ENCODE results near the gene PRSS48. TPM values are rescaled to one million over a fixed set of nuclear protein-coding genes. Genes with fewer than 3 reads are reported as not detected.

Gene PRSS48
- polyA plus RNA-seq, 2 of the 4 experiments (the other 2 are of a cell fraction) = not detected

GRCh38 chr4:151324752-151325110 is 47.8 kb downstream of the PRSS48 start (continued):
- TF ChIP-seq CTCF (IDR thresholded peaks at IDR 0.05) (no peak), SREBF2 (IDR thresholded peaks at IDR 0.05) (no peak), TP53 (CRISPR knock-in tag; IDR thresholded peaks at IDR 0.05) (no peak), HES2 (IDR thresholded peaks at IDR 0.05) (no peak), CEBPB (IDR thresholded peaks at IDR 0.05) (no peak), MAX (IDR thresholded peaks at IDR 0.05) (peak; percentile 77)

GRCh38 chr4:151325111-151325948 is 48.4 kb downstream of the PRSS48 start, which contains the start of gene SH3D19:
SH3D19 (minus strand) TSS chr4:151325605; CDS start chr4:151325352, 253 bp downstream.
- WGBS (ENCODE audit: missing lambda C conversion rate) = 1% methylated on average over 17 of the region's 88 CpGs
- TF ChIP-seq POLR2A (IDR thresholded peaks at IDR 0.05; ENCODE audit: low read length) (peak; percentile 52), MAX (IDR thresholded peaks at IDR 0.05) (peak; percentile 51; the same call in 1 of the 2 replicates), PHF8 (IDR thresholded peaks at IDR 0.05; ENCODE audit: borderline replicate concordance, low read depth) (no peak), JUN (IDR thresholded peaks at IDR 0.05) (peak in 1 of 2 experiments; percentile 68; a peak in 2 of 5 replicates), ZSCAN20 (CRISPR knock-in tag; IDR thresholded peaks at IDR 0.05) (no peak), FOSL2 (IDR thresholded peaks at IDR 0.05) (0 out of 2 replicates have a peak, but pooled peaks have one; percentile 0), FOSL2 (CRISPR knock-in tag; IDR thresholded peaks at IDR 0.05) (no peak)
- FAIRE-seq (no peak), ATAC-seq (peak; percentile 88 to 96), DNase-seq (ENCODE audit: low read depth in 1 of 2, low spot score in 1 of 2) (peak; percentile 61 to 84)
- H3K9me3 ChIP-seq = no peaks in the 10 kb centered on the region
- peaks cover 43% of the 10 kb centered on the region for H3K4me1 ChIP-seq
- H3K27ac ChIP-seq = peak within 1 kb of the TSS; percentile 80 to 96
- POLR2A ChIA-PET = interaction anchor here (0.6 to 2.0 kb wide), 4 partner anchors 9 to 141 kb away, joined by 3 to 15 read pairs (median 4); no protein-coding TSS in a partner anchor
- peak within 1 kb of the TSS; percentile 79 for H3K4me2 ChIP-seq
- CTCF ChIA-PET = interaction anchor here (0.6 to 1.3 kb wide), 5 partner anchors 9 to 366 kb away, joined by 3 to 4 read pairs (median 3); no protein-coding TSS in a partner anchor
- H3K4me3 ChIP-seq = peak within 1 kb of the TSS; percentile 76

GRCh38 chr4:151325949-151326246 is 48.9 kb downstream of the PRSS48 start:
- ChIA-PET POLR2A (interaction anchor here (0.6 to 2.0 kb wide), 3 partner anchors 10 to 141 kb away, joined by 3 to 15 read pairs (median 4); no protein-coding TSS in a partner anchor), CTCF (interaction anchor here (1.3 kb wide), 1 partner anchor 9 kb away, joined by 3 read pairs; no protein-coding TSS in a partner anchor)
- H3K9me3 ChIP-seq = no peaks in the 10 kb centered on the region
- DNase-seq (ENCODE audit: low read depth in 1 of 2, low spot score in 1 of 2) (no peak), FAIRE-seq (no peak), ATAC-seq (no peak)
- H3K27ac ChIP-seq = peak overlapping the region; percentile 80 to 96
- H3K4me2 ChIP-seq = peak overlapping the region; percentile 79
- peak overlapping the region; percentile 76 for H3K4me3 ChIP-seq
- TF ChIP-seq FOXS1 (CRISPR knock-in tag; IDR thresholded peaks at IDR 0.05) = no peak
- no peak for TF ChIP-seq EP300 (IDR thresholded peaks at IDR 0.05)
- TF ChIP-seq CHD4 (IDR thresholded peaks at IDR 0.05; ENCODE audit: borderline replicate concordance) = no peak
- no peak for TF ChIP-seq NPAS2 (CRISPR knock-in tag; IDR thresholded peaks at IDR 0.05; ENCODE audit: borderline replicate concordance)
- TF ChIP-seq RAD21 (conservative IDR thresholded peaks at IDR 0.05 in 1 of 2, IDR thresholded peaks at IDR 0.05 in 1 of 2) = no peak
- TF ChIP-seq JUNB (IDR thresholded peaks at IDR 0.05) = no peak
- TF ChIP-seq ATOH8 (CRISPR knock-in tag; IDR thresholded peaks at IDR 0.05; ENCODE audit: low read depth) = no peak
- TF ChIP-seq SREBF2 (IDR thresholded peaks at IDR 0.05) = no peak
- no peak for TF ChIP-seq REST (IDR thresholded peaks at IDR 0.05)
- TF ChIP-seq FOSL2 (IDR thresholded peaks at IDR 0.05) = no peak
- no peak for TF ChIP-seq FOSL2 (CRISPR knock-in tag; IDR thresholded peaks at IDR 0.05)
- TF ChIP-seq POLR2A (IDR thresholded peaks at IDR 0.05; ENCODE audit: low read length) = no peak
- no peak for TF ChIP-seq TFCP2L1 (CRISPR knock-in tag; IDR thresholded peaks at IDR 0.05)
- TF ChIP-seq RNF2 (IDR thresholded peaks at IDR 0.05; ENCODE audit: borderline replicate concordance, low read depth) = no peak
- no peak for TF ChIP-seq E2F6 (IDR thresholded peaks at IDR 0.05; ENCODE audit: borderline replicate concordance, low read depth)
- no peak for TF ChIP-seq KDM1A (IDR thresholded peaks at IDR 0.05; ENCODE audit: low read depth)
- no peak for TF ChIP-seq RARB (CRISPR knock-in tag; IDR thresholded peaks at IDR 0.05)
- H3K4me1 ChIP-seq = peaks cover 40% of the 10 kb centered on the region
- 25% methylated on average over 6 of the region's 6 CpGs for WGBS (ENCODE audit: missing lambda C conversion rate)
